OCI-LY7 (cell line): ENCODE measurements around the gene MAPK12. TPM values are rescaled to one million over a fixed set of nuclear protein-coding genes. Genes with fewer than 3 reads are reported as not detected.

Source experiments
- BruUV-seq: library from RNA; stranded (reverse); fragments of 400-500 nt; replicated peaks from 2 replicates; lab custom pipeline; 2021; lab: Mats Ljungman, UMichigan
- CTCF ChIA-PET: fragments of 300-600 bp; sonication (Branson Sonifier 250); formaldehyde crosslinking; loops from one replicate; lab custom pipeline; 2022; ENCODE audit warnings: antibody characterized with exemption; ENCODE audit not compliant: unreplicated experiment; lab: Charles Lee
- POLR2A ChIA-PET: fragments of 300-600 bp; sonication (Branson Sonifier 250); formaldehyde crosslinking; loops from one replicate; lab custom pipeline; 2022; ENCODE audit warnings: antibody characterized with exemption; lab: Charles Lee
- DNase-seq: peaks from one replicate; pipeline ENCODE4 v3.0.0-alpha.2; 2015; ENCODE audit warnings: low spot score
- H2AFZ ChIP-seq: fragments of 200-600 bp; sonication (generic), shearing (Covaris generic); 2 replicates; pipeline ENCODE4 v1.6.1; 2014; ENCODE audit warnings: mild to moderate bottlenecking, antibody characterized with exemption, low read length, moderate library complexity
- H3K27ac ChIP-seq: fragments of 200-600 bp; sonication (generic); 2 replicates; pipeline ENCODE4 v1.5.1; 2014; ENCODE audit warnings: mixed run types, low read depth, mild to moderate bottlenecking, moderate library complexity, low read length, inconsistent platforms; ENCODE audit not compliant: poor library complexity, severe bottlenecking
- H3K36me3 ChIP-seq: fragments of 200-600 bp; sonication (generic); 2 replicates; pipeline ENCODE4 v1.6.1; 2014; ENCODE audit warnings: mild to moderate bottlenecking, antibody characterized with exemption, low read length, moderate library complexity, mixed read lengths; ENCODE audit not compliant: insufficient read depth
- H3K4me1 ChIP-seq: fragments of 200-600 bp; sonication (generic); 2 replicates; pipeline ENCODE4 v1.5.1; 2014; ENCODE audit warnings: mild to moderate bottlenecking, low read length; ENCODE audit not compliant: insufficient read depth, poor library complexity, severe bottlenecking
- H3K4me2 ChIP-seq: fragments of 200-600 bp; sonication (generic); 2 replicates; pipeline ENCODE4 v1.6.1; 2014; ENCODE audit warnings: mild to moderate bottlenecking, low read length
- H3K4me3 ChIP-seq: fragments of 200-600 bp; sonication (generic); 2 replicates; pipeline ENCODE4 v1.5.1; 2014; ENCODE audit warnings: mild to moderate bottlenecking, low read depth, low read length; ENCODE audit not compliant: poor library complexity, severe bottlenecking
- H3K79me2 ChIP-seq: fragments of 200-600 bp; sonication (generic); 2 replicates; pipeline ENCODE4 v1.6.1; 2016; ENCODE audit warnings: low read depth, mild to moderate bottlenecking, low read length, moderate library complexity, mixed read lengths; ENCODE audit not compliant: insufficient read depth
- H3K9me2 ChIP-seq: fragments of 200-600 bp; sonication (generic); 2 replicates; pipeline ENCODE4 v1.6.1; 2016; ENCODE audit warnings: mild to moderate bottlenecking, low read length, mixed read lengths; ENCODE audit not compliant: insufficient read depth
- H3K9me3 ChIP-seq: fragments of 200-600 bp; sonication (generic); 2 replicates; pipeline ENCODE4 v1.6.1; 2014; ENCODE audit warnings: mild to moderate bottlenecking, mixed run types, low read length, mixed read lengths
- H4K20me1 ChIP-seq: fragments of 200-600 bp; sonication (generic); 2 replicates; pipeline ENCODE4 v1.6.1; 2014; ENCODE audit warnings: mild to moderate bottlenecking, antibody characterized with exemption, low read length, moderate library complexity, mixed read lengths; ENCODE audit not compliant: insufficient read depth
- EZH2phosphoT487 ChIP-seq: fragments of 200-600 bp; sonication (generic); IDR thresholded peaks from 2 replicates; pipeline ENCODE4 v1.6.1; 2018; ENCODE audit warnings: low read depth, borderline replicate concordance, mild to moderate bottlenecking, mixed run types, antibody characterized with exemption, low read length, moderate library complexity, mixed read lengths
- intact Hi-C: fragments of 100-400 bp; cut with micrococcal nuclease; formaldehyde crosslinking; loops from one replicate; pipeline ENCODE4 v1.10.0; 2022; ENCODE audit not compliant: unreplicated experiment
- total RNA-seq, 2 experiments: library from RNA; depleted of rRNA in 1 of 2; stranded (reverse); fragments of >200 nt in 1 of 2; shearing (Covaris generic) in 1 of 2; gene quantifications; 2 replicates each; pipeline ENCODE4 v1.2.3, GENCODE V29; 2014 to 2022
- TF ChIP-seq, protein P1 (sequence below): fragments of 200-600 bp; sonication (generic); conservative IDR thresholded peaks from 2 replicates; pipeline ENCODE4 v1.5.1; 2014; ENCODE audit warnings: mild to moderate bottlenecking, antibody characterized with exemption, low read length, moderate library complexity, mixed read lengths

The MAPK12 gene
- total RNA-seq, 2 experiments from 2014 or later, result 84.9 to 93.6 TPM

- intact Hi-C loops, result loop anchor here (5.0 kb wide), 1 partner anchor 34 kb away; the partner anchor contains the start of gene DENND6B
- no peak for TF ChIP-seq EZH2phosphoT487
- TF ChIP-seq, protein P1, sequence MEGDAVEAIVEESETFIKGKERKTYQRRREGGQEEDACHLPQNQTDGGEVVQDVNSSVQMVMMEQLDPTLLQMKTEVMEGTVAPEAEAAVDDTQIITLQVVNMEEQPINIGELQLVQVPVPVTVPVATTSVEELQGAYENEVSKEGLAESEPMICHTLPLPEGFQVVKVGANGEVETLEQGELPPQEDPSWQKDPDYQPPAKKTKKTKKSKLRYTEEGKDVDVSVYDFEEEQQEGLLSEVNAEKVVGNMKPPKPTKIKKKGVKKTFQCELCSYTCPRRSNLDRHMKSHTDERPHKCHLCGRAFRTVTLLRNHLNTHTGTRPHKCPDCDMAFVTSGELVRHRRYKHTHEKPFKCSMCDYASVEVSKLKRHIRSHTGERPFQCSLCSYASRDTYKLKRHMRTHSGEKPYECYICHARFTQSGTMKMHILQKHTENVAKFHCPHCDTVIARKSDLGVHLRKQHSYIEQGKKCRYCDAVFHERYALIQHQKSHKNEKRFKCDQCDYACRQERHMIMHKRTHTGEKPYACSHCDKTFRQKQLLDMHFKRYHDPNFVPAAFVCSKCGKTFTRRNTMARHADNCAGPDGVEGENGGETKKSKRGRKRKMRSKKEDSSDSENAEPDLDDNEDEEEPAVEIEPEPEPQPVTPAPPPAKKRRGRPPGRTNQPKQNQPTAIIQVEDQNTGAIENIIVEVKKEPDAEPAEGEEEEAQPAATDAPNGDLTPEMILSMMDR, result no peak
- peak overlapping the region; percentile 60 for H2AFZ ChIP-seq
- BruUV-seq, result no TSS peak
- H3K4me3 ChIP-seq, result peak overlapping the region; percentile 65
- ChIA-PET POLR2A (interaction anchor here (0.5 to 1.5 kb wide), 2 partner anchors 30 to 176 kb away, joined by 3 read pairs; no protein-coding TSS in a partner anchor), CTCF (interaction anchor here (0.6 to 1.3 kb wide), 2 partner anchors 22 to 72 kb away, joined by 3 read pairs; no protein-coding TSS in a partner anchor)
- no peaks in the 10 kb centered on the region for H4K20me1 ChIP-seq
- H3K27ac ChIP-seq, result peak overlapping the region; percentile 65
- no peaks in the 10 kb centered on the region for H3K36me3 ChIP-seq
- peak overlapping the region; percentile 84 for H3K4me2 ChIP-seq
- no peaks in the 10 kb centered on the region for H3K79me2 ChIP-seq
- H3K9me2 ChIP-seq, result no peaks in the 10 kb centered on the region
- DNase-seq, result peak; percentile 65
- no peaks in the 10 kb centered on the region for H3K9me3 ChIP-seq
- H3K4me1 ChIP-seq, result peaks cover 56% of the 10 kb centered on the region
These were observed 32.2 kb upstream of the MAPK12 start for GRCh38 chr22:50293441-50294318.

DNA sequence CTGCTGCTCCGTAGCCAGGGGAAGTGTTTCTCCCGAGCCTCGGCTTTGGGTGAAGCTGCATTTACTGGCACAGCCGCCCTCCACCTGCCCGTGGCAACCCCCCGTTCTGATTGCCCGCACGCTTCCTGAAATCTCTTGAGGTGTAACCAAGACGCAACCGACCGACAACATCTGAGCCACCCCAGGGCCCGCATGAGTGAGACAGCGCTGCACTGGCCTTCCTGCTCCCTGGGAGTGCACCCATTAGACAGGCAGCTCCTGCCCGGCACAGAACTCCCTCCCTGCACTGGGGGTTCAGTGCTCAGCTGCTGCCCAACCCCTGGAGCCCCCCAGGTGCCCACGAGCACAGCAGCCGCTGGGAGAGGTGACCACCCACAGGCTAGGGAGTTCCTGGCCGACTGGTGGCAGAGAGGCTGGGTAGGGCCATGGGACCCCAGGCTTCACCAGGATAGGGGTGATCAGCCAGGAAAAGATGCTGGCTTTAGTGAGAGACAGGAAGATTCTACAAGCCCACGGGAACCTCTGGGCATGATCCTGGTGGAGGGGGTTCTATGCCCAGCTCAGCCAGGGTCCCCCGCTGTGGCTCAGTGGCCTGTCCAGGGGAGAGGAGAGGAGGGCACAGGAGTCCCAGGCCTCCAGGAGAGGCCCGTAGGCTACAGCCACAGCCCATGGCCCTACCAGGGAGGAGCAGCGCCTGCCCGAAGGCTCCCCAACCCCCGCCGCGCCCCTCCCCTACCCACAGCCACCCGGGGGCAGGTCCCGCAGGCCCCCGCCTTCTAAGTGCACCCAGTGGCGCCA, 31.4 kb upstream of the MAPK12 start:
- peaks cover 56% of the 10 kb centered on the region for H3K4me1 ChIP-seq
- TF ChIP-seq, protein P1, result no peak
- no peak for TF ChIP-seq EZH2phosphoT487
- no peaks in the 10 kb centered on the region for H3K36me3 ChIP-seq
- H3K4me2 ChIP-seq, result peak overlapping the region; percentile 84
- intact Hi-C loops, result loop anchor here (1.0 to 5.0 kb wide), 3 partner anchors 21 to 49 kb away; partner anchors contain the start of gene DENND6B
- no TSS peak for BruUV-seq
- peak overlapping the region; percentile 60; the same call in 1 of the 2 replicates for H2AFZ ChIP-seq
- ChIA-PET POLR2A (interaction anchor here (0.8 to 1.5 kb wide), 2 partner anchors 25 to 177 kb away, joined by 3 read pairs; no protein-coding TSS in a partner anchor), CTCF (interaction anchor here (0.7 kb wide), 1 partner anchor 53 kb away, joined by 3 read pairs; no protein-coding TSS in a partner anchor)
- H3K9me2 ChIP-seq, result no peaks in the 10 kb centered on the region
- no peaks in the 10 kb centered on the region for H3K79me2 ChIP-seq
- H3K9me3 ChIP-seq, result no peaks in the 10 kb centered on the region
- no peaks in the 10 kb centered on the region for H4K20me1 ChIP-seq
- peak overlapping the region; percentile 65 for H3K27ac ChIP-seq
- DNase-seq, result peak; percentile 86
- peak overlapping the region; percentile 65 for H3K4me3 ChIP-seq
